Lung (tissue), 12 donors: ENCODE results near the gene DOK4. TPM values are rescaled to one million over a fixed set of nuclear protein-coding genes. Genes with fewer than 3 reads are reported as not detected.
A peak's percentile ranks its signal among the peaks of the same experiment; 100 is the strongest.

Source experiments
- ATAC-seq: fragments of 200-7000 bp; cut with Tn5 transposase; one replicate; pipeline ENCODE4 v1.9.1; 2020; ENCODE audit warnings: moderate number of reproducible peaks; ENCODE audit not compliant: insufficient read depth, low FRiP score
- DNase-seq, 3 donors: peaks; one replicate each; pipeline ENCODE4 v3.0.0-alpha.2; 2013 to 2017
- H3K27ac ChIP-seq, 2 donors: one replicate each; pipeline ENCODE4 v1.5.1; 2013; ENCODE audit warnings: mild to moderate bottlenecking in 2 of 2, moderate library complexity in 2 of 2, control low read depth in 1 of 2, inconsistent platforms in 1 of 2, low read depth in 1 of 2, low read length in 1 of 2
- H3K27me3 ChIP-seq, 3 donors: one replicate each; pipeline ENCODE4 v1.5.1; 2013; ENCODE audit warnings: low read length in 2 of 3; ENCODE audit not compliant: control insufficient read depth in 3 of 3, insufficient read depth in 3 of 3
- H3K36me3 ChIP-seq, 4 donors: one replicate each; pipeline ENCODE4 v1.5.1; 2013; ENCODE audit warnings: low read length in 4 of 4, mild to moderate bottlenecking in 1 of 4, moderate library complexity in 1 of 4; ENCODE audit not compliant: control insufficient read depth in 4 of 4, insufficient read depth in 4 of 4
- H3K4me1 ChIP-seq, 5 donors: one replicate each; pipeline ENCODE4 v1.5.1; 2013; ENCODE audit warnings: low read length in 5 of 5, mild to moderate bottlenecking in 2 of 5, moderate library complexity in 1 of 5; ENCODE audit not compliant: control insufficient read depth in 5 of 5, insufficient read depth in 5 of 5
- H3K4me3 ChIP-seq: one replicate; pipeline ENCODE4 v1.5.1; 2013; ENCODE audit warnings: mild to moderate bottlenecking, control low read depth, moderate library complexity
- H3K9ac ChIP-seq, 2 donors: one replicate each; pipeline ENCODE4 v1.5.1; 2013; ENCODE audit warnings: low read length in 2 of 2, control low read depth in 1 of 2; ENCODE audit not compliant: insufficient read depth in 1 of 2
- H3K9me3 ChIP-seq, 4 donors: one replicate each; pipeline ENCODE4 v1.5.1; 2013; ENCODE audit warnings: low read length in 3 of 4, mild to moderate bottlenecking in 1 of 4, moderate library complexity in 1 of 4; ENCODE audit not compliant: control insufficient read depth in 4 of 4, insufficient read depth in 3 of 4
- WGBS, 2 donors: extraction: QIAGEN DNeasy Blood & Tissue Kit; methylation state at CpG; one replicate each; pipeline ENCODE4 v1.1.7; 2013; 5-methylcytosine and 5-hydroxymethylcytosine counted together
- polyA plus RNA-seq, 2 donors: library from polyadenylated mRNA; stranded (reverse); fragments of 200-250 nt; gene quantifications; one replicate each; pipeline ENCODE4 v1.2.1, GENCODE V29; 2013
- total RNA-seq, 2 donors: library from RNA; depleted of rRNA in 1 of 2; stranded (reverse); fragments of >200 nt in 1 of 2; gene quantifications; one replicate each; pipeline ENCODE4 v1.2.1, GENCODE V29; 2014 to 2021
- TF ChIP-seq, protein P1 (sequence below): IDR thresholded peaks from 2 replicates; pipeline ENCODE4 v1.5.1; 2012; ENCODE audit warnings: mild to moderate bottlenecking; ENCODE audit errors: control extremely low read depth, extremely low read depth
- donor health status: control.
- donor health status: control.
- donor health status: Bipolar disorder and iron deficiency.
- donor health status: healthy.
- donor health status: DM: yes; HTN: yes; CAD: no.

The DOK4 gene
- total and polyA plus RNA-seq, 4 donors, result 19.7 to 58.2 (median 51.1) TPM

DNA sequence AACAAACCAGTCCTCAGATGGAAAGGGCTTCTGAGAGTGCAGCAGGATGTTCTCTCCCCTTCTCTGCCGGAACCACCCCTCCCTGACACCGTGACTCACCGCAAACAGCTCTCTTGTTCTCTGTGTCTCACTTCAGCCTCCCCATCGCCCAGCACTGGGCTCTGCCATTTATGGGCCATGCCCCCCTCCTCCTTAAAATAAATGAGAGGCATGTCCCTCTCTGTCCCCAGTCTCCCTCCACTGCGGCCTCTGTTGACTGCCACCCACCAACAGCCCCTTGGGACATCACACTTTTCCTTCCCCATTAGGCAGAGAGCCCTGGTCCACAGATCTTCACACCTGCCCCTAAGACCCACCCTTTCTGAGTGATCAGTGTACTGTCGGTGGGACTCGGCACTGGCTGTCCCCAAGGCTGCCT lies 43.8 kb upstream of the DOK4 start:
- ATAC-seq, result peak; percentile 14
- H3K27ac ChIP-seq, result peak overlapping the region in 1 of 2 donors; percentile 62

DNA sequence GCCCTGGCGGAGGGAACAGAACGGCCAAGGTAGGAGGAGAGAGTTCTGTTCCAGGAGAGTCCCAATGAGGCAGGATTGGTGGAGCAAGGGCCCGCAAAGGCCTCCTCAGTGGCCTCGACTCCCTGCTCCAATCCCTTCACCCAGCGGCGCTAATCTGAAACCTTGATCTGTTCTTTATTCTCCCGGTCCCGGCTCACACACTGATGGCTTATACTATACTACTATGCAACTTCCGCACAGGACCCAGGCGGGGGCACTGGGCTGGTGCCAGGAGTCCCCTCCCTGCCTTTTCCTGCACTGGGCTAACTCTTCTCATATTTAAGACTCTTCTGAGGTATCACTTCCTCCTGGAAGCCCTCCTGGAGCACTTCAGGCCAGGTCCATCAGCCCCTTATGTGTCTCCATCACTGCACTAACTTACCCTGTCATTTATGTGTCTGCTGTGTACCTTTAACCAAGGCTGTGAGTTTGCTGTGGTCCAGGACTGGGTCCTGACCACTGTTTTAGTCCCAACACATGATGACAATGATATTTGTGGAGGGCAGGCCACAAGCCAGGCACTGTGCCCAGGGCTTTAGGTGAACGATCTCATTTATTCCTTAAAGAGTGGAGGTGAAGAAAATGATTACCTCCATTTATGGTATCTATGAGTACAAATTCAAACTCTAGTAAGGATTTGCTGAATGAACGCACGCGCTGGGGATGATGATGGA lies 43.3 kb upstream of the DOK4 start:
- Histone ChIP-seq H3K4me3 (no peak overlapping the region), H3K9ac (no peak overlapping the region), H3K27ac (peak overlapping the region in 1 of 2 donors; percentile 58), H3K27me3 (no peaks in the 10 kb centered on the region), H3K4me1 (peaks cover 0 to 27% (median 15%) of the 10 kb centered on the region in 5 donors), H3K36me3 (peaks cover 0 to 5% (median under 1%) of the 10 kb centered on the region in 4 donors), H3K9me3 (no peaks in the 10 kb centered on the region)
- TF ChIP-seq, protein P1, sequence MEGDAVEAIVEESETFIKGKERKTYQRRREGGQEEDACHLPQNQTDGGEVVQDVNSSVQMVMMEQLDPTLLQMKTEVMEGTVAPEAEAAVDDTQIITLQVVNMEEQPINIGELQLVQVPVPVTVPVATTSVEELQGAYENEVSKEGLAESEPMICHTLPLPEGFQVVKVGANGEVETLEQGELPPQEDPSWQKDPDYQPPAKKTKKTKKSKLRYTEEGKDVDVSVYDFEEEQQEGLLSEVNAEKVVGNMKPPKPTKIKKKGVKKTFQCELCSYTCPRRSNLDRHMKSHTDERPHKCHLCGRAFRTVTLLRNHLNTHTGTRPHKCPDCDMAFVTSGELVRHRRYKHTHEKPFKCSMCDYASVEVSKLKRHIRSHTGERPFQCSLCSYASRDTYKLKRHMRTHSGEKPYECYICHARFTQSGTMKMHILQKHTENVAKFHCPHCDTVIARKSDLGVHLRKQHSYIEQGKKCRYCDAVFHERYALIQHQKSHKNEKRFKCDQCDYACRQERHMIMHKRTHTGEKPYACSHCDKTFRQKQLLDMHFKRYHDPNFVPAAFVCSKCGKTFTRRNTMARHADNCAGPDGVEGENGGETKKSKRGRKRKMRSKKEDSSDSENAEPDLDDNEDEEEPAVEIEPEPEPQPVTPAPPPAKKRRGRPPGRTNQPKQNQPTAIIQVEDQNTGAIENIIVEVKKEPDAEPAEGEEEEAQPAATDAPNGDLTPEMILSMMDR, result no peak
- WGBS, 2 donors, result 43 to 53% methylated on average over 14 of the region's 14 CpGs
- DNase-seq (no peak), ATAC-seq (no peak)

More for the DNA sequence above, 43.8 kb upstream of the DOK4 start:
- WGBS, 2 donors, result 15 to 24% methylated on average over 7 of the region's 7 CpGs
- H3K4me1 ChIP-seq, result peaks cover 0 to 28% (median 15%) of the 10 kb centered on the region in 5 donors
- no peak overlapping the region for H3K9ac ChIP-seq
- H3K27me3 ChIP-seq, result no peaks in the 10 kb centered on the region
- H3K36me3 ChIP-seq, result peaks cover 0 to 5% (median under 1%) of the 10 kb centered on the region in 4 donors
- DNase-seq, result no peak
- H3K4me3 ChIP-seq, result no peak overlapping the region
- H3K9me3 ChIP-seq, result no peaks in the 10 kb centered on the region
- TF ChIP-seq, protein P1, result no peak

DNA sequence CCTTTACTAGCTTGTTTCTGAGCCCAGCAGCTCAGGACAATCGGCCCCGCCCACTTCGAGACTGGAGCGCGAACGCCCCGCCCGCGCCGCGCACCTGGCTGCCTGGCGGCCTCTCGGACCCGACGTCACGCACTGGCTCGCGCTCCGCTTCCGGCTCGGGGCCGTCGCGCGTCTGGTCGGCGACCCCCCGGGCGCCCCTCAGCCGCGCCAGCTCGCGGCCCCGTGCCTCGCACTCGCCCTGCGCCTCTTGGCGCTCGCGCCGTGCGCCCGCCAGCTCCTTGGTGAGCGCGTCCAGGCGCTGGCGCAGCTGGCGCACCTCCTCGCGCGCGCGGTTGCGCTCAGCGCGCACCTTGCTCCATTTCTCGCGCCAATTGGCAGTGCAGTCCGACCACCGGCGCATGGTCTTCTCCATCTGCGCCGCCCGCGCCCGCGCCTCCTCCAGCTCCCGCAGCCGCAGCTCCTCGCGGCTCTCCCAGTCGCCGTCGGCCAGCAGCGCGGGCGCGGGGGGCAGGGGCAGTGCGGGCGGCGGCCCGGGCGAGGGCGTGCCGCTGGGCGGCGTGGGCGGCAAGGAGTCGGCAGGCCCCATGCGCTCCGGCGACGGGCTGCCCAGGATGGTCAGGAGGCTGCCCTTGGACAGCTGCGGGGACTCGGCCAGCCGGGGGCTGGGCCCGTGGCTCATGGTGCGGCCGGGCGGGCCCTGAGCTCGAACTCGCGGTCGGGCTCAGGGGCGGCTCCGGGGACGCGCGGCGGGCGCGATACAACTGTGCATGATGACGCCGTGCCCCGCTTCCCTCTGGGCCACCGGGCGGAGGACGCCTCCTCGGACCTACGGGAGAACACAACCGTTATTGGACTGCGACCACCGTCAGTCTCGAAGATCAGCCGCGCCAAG lies 42.5 kb upstream of the DOK4 start:
- Histone ChIP-seq H3K9me3 (no peaks in the 10 kb centered on the region), H3K27ac (peak overlapping the region in 1 of 2 donors; percentile 58), H3K9ac (no peak overlapping the region), H3K36me3 (peaks cover 0 to 5% (median under 1%) of the 10 kb centered on the region in 4 donors), H3K27me3 (no peaks in the 10 kb centered on the region), H3K4me3 (peak overlapping the region; percentile 6), H3K4me1 (peaks cover 0 to 24% (median 15%) of the 10 kb centered on the region in 5 donors)
- TF ChIP-seq, protein P1, result no peak
- ATAC-seq, result no peak
- no peak for DNase-seq
- WGBS, 2 donors, result 52 to 80% methylated on average over 109 to 126 of the region's 126 CpGs
